Measurements from ENCODE around the gene ZNF883.

DNA sequence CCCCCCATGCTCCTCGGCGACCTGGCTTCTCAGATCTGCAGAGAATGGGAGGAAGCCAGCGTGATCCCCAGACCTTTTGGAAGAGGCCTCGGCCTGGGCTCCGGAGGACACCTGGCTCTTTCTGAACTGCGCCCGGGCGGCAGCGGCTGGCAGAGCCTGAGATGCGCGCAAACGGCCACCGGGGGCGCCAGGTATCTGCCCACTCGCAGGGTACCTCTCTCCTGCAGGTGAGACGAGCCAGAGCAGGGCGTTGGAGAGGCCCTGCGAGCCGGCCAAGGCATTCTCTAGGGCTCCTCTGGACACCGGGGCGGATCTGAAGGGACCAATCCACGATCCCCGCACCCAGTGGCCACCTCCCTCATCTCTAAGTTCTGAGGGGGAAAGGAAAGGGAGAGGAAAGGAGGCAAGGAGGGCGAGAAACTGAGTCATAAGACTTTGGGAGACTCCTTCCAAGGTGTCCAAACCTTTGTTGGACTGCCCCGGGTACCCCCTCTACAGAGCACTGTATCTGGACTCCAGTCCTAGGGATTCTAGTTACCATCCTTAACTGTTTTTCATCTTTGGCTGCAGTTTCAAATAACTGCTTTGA lies 66.3 kb downstream of the ZNF883 start:
- no peak for TF ChIP-seq POLR2A (IDR thresholded peaks at IDR 0.05; ENCODE audit: low read depth, low read length)
- TF ChIP-seq TAF1 (IDR thresholded peaks at IDR 0.05; ENCODE audit: low read depth, low read length): no peak
- TF ChIP-seq SPI1 (IDR thresholded peaks at IDR 0.05; ENCODE audit: low read depth, low read length): no peak
- no peak for TF ChIP-seq POLR2AphosphoS5 (IDR thresholded peaks at IDR 0.05; ENCODE audit: low read depth, low read length)
- no peak for TF ChIP-seq PAX5 (IDR thresholded peaks at IDR 0.05; ENCODE audit: insufficient read depth, low read length, severe bottlenecking)
